ENCODE data around the gene TEX13D.

GRCh38 chrX:124378643-124379042, 46.2 kb downstream of the TEX13D start:
- TF ChIP-seq EZH2 (IDR thresholded peaks at IDR 0.05; ENCODE audit: insufficient read depth, poor library complexity, severe bottlenecking), result no peak
- TF ChIP-seq EZH2phosphoT487 (IDR thresholded peaks at IDR 0.05; ENCODE audit: insufficient read depth, low read depth), result no peak
